ENCODE results near the gene CYFIP1. TPM values are rescaled to one million over a fixed set of nuclear protein-coding genes. Genes with fewer than 3 reads are reported as not detected.

The CYFIP1 gene
- total and polyA plus RNA-seq, 2 of the 13 experiments (the other 11 are each of a cell fraction or from before 2014, with no cell fraction given), result 38.1 to 58.3 TPM

DNA sequence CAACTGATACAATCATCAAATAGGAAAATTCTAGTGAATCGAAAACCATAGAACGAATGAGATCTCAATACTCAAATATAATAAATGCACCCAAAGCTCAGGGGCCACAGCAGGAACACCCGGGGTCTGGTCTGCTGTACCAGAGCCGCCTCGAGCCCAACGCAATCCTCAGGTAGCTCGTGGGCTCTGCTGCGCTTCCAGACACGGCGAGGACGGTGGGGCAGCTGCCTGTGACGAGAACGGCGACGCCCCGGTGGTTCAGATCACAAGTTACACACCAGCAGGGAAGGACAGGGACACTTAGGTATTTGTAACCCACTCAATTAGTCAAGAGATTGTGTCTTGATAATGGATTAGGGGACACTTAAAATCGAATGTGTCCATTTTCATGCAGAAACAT, 87.1 kb downstream of the CYFIP1 start (continued):
- no peak for TF ChIP-seq THAP9 (CRISPR knock-in tag; IDR thresholded peaks at IDR 0.05; ENCODE audit: borderline replicate concordance)

GRCh38 chr15:22892333-22892732, 87.8 kb downstream of the CYFIP1 start:
- ChIA-PET CTCF (ENCODE audit: low intra/inter-chr PET ratio, low total read pairs) (no interaction called here), POLR2A (no interaction called here)
- intact Hi-C loops (cut with micrococcal nuclease; ENCODE audit: unreplicated experiment), result no loop called here
- Histone ChIP-seq H3K4me1 (ENCODE audit: insufficient read depth, low read length) (no peaks in the 10 kb centered on the region), H3K27ac (ENCODE audit: extremely low read length, insufficient read depth, low read length) (no peak overlapping the region), H3K4me3 (replicated peaks in 1 of 3; ENCODE audit: insufficient read depth in 1 of 3, low read depth in 2 of 3, low read length in 3 of 3) (no peak overlapping the region), H3K27me3 (ENCODE audit: control insufficient read depth in 1 of 2, insufficient read depth in 2 of 2, low read length in 2 of 2) (no peaks in the 10 kb centered on the region), H3K9ac (ENCODE audit: insufficient read depth, low read depth, low read length) (no peak overlapping the region), H2AFZ (ENCODE audit: low read length) (no peak overlapping the region), H3K9me3 (ENCODE audit: low read length) (no peaks in the 10 kb centered on the region), H3K79me2 (ENCODE audit: insufficient read depth, low read length) (no peaks in the 10 kb centered on the region), H4K20me1 (ENCODE audit: insufficient read depth, low read length) (no peaks in the 10 kb centered on the region), H3K36me3 (replicated peaks in 1 of 2; ENCODE audit: control insufficient read depth in 1 of 2, insufficient read depth in 2 of 2, low read length in 2 of 2) (peaks cover 12 to 28% of the 10 kb centered on the region in 2 experiments; a peak in 4 of 5 replicates), H3K4me2 (ENCODE audit: low read depth, low read length) (no peak overlapping the region)
- no TSS peak for BruUV-seq (replicated peaks)
- ATAC-seq (no peak), DNase-seq (ENCODE audit: low spot score) (no peak), FAIRE-seq (no peak)
- in situ Hi-C loops (cut with HindIII; ENCODE audit: extremely low pct_ligation_motif_present, low pct_unique_long_range_greater_than_20kb), result no loop called here
- WGBS (ENCODE audit: low lambda C conversion rate), result 91% methylated on average over 9 of the region's 9 CpGs
- TF ChIP-seq ZNF180 (CRISPR knock-in tag; IDR thresholded peaks at IDR 0.05; ENCODE audit: borderline replicate concordance, low read depth) (no peak), ZNF670 (CRISPR knock-in tag; IDR thresholded peaks at IDR 0.05; ENCODE audit: borderline replicate concordance) (no peak), TAF15 (IDR thresholded peaks at IDR 0.05; ENCODE audit: low read depth, low read length, poor library complexity, severe bottlenecking) (no peak), NRL (CRISPR knock-in tag; IDR thresholded peaks at IDR 0.05; ENCODE audit: borderline replicate concordance) (no peak), PLRG1 (conservative IDR thresholded peaks at IDR 0.05) (no peak), ZBTB38 (CRISPR knock-in tag; IDR thresholded peaks at IDR 0.05) (no peak), TP53 (CRISPR knock-in tag; conservative IDR thresholded peaks at IDR 0.05) (no peak), ZNF687 (CRISPR knock-in tag; IDR thresholded peaks at IDR 0.05) (no peak), MAZ (IDR thresholded peaks at IDR 0.05; ENCODE audit: borderline replicate concordance, low read depth, low read length) (no peak), MAZ (CRISPR knock-in tag; IDR thresholded peaks at IDR 0.05; ENCODE audit: low read depth) (no peak), ZNF33A (CRISPR knock-in tag; IDR thresholded peaks at IDR 0.05; ENCODE audit: borderline replicate concordance) (no peak), NONO (IDR thresholded peaks at IDR 0.05) (no peak), NONO (CRISPR knock-in tag; conservative IDR thresholded peaks at IDR 0.05) (no peak), ZNF207 (IDR thresholded peaks at IDR 0.05; ENCODE audit: borderline replicate concordance) (no peak), SP1 (IDR thresholded peaks at IDR 0.05) (no peak), SP1 (CRISPR knock-in tag; IDR thresholded peaks at IDR 0.05) (no peak)
- TF ChIP-seq, protein P1, sequence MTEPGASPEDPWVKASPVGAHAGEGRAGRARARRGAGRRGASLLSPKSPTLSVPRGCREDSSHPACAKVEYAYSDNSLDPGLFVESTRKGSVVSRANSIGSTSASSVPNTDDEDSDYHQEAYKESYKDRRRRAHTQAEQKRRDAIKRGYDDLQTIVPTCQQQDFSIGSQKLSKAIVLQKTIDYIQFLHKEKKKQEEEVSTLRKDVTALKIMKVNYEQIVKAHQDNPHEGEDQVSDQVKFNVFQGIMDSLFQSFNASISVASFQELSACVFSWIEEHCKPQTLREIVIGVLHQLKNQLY (CRISPR knock-in tag; IDR thresholded peaks at IDR 0.05), result no peak
